Measurements from ENCODE around the gene RNF151.
A peak's percentile ranks its signal among the peaks of the same experiment; 100 is the strongest.
"Not testable (repeated sequence)": the region's sequence is repeated elsewhere in the genome, so short reads cannot be mapped to it uniquely, and the experiment has no call there.

The RNF151 gene

DNA sequence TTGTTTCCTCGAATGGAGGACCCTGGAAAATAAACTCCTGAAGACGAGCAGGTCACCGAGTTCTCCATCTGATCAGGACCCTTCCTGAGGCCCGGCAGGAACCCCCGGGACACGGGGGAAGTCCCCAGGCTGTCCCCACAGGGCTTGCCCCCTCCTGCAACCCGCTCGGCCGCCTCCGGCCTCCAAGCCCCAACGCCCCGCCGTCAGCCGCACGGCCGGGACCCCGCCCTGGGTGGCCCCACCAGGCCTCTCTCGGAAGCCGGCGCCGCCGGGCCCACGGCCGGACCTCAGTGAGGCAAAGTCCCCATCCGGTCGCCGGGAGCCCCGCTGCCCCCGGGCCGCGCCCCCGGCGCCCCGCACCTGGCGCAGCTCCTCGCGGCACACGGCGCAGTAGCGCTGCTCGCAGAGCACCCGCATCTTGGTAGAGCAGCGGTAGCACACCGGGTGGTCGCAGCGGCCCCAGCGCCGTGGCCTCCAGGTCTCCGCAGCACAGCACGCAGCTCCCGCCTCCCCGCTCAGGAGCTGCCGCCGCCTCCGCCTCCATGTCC lies 42.6 kb downstream of the RNF151 start:
- DNase-seq = no peak

GRCh38 chr16:2009791-2010510 lies 43.3 kb downstream of the RNF151 start, which contains the start of gene ZNF598:
Gene ZNF598 (minus strand): TSS chr16:2009821.
- peak; percentile 93 for DNase-seq

DNA sequence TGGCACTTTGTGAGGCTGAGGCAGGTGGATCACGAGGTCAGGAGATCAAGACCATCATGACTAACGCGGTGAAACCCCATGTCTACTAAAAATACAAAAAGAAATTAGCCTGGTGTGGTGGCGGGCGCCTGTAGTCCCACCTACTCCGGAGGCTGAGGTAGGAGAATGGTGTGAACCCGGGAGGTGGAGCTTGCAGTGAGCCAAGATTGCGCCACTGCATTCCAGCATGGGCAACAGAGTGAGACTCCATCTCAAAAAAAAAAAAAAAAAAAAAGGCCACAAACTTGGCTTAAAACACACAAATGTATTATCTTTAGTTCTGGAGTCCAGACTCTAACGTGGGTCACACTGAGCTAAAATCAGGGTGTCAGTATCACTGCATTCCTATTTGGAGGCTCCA lies 45.1 kb downstream of the RNF151 start:
- DNase-seq = not testable (repeated sequence)

DNA sequence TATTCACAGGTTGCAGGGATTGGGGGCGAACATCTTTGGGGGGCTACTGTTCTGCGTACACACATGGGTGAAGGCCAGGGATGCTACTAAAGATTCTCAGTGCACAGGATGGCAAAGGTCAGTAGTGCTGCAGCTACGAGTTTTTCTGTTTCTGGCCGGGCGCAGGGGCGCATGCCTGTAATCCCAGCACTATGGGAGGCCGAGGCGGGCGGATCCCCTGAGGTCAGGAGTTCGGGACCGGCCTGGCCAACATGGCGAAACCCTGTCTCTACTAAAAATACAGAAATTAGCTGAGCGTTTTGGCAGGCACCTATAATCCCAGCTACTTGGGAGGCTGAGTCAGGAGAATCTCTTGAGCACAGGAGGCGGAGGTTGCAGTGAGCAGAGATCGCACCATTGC lies 46.9 kb downstream of the RNF151 start:
- DNase-seq = no peak

DNA sequence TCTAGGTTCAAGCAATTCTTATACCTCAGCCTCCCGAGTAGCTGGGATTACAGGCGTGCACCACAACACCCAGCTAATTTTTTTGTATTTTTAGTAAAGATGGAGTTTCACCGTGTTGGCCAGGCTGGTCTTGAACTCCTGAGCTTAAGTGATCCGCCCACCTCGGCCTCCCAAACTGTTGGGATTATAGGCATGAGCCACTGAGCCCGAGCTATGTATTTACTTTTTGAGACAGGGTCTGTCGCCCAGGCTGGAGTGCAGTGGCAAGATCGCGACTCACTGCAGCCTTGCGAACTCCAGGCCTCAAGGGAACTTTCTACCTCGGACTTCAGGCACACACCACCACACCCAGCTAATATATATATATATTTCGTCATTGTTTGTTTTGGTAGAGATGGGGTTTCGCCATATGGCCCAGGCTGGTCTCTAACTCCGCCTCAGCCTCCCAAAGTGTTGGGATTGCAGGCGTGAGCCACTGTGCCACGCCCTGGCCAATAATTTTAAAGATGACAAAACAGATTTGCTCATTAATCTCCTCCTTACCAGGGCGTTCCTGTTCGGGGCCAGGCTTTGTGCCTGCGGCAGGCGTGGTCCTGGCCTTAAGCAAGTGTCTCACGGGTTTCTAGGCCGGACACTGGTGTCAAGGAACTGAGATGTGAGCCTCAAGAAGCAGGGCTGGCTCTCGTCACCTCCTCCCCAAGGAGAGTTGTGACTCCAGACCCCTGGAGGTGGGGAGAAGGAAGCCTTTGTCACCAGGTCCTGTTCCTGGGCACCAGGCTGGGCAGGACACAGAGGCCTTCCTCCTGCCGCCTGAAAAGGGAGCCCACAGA lies 48.7 kb downstream of the RNF151 start:
- DNase-seq = peak; percentile 56

- no peak for DNase-seq
These were observed 49.2 kb downstream of the RNF151 start for GRCh38 chr16:2015947-2016208.

- peak; percentile 19 for DNase-seq
These were observed 49.8 kb downstream of the RNF151 start for GRCh38 chr16:2016407-2016922.

All from fibroblast of skin of scalp (primary cell).